Motor neuron (in vitro differentiated cells): ENCODE measurements around the gene ATP2C2. TPM values are rescaled to one million over a fixed set of nuclear protein-coding genes. Genes with fewer than 3 reads are reported as not detected.
A peak's percentile ranks its signal among the peaks of the same experiment; 100 is the strongest.
"Not testable (repeated sequence)": the region's sequence is repeated elsewhere in the genome, so short reads cannot be mapped to it uniquely, and the experiment has no call there.

Experiments used
- ATAC-seq, 8 experiments: fragments of 200-7000 bp; cut with Tn5 transposase; replicated peaks in 6 of 8; 2 replicates each; pipeline ENCODE4 v1.8.0; 2021; ENCODE audit warnings: mild to moderate bottlenecking in 8 of 8, moderate library complexity in 8 of 8
- H3K27ac ChIP-seq, 2 donors: fragments of 250-450 bp; sonication (Bioruptor Pico); 2 replicates each; pipeline ENCODE4 v1.9.0; 2021; ENCODE audit warnings: antibody characterized with exemption in 2 of 2, mild to moderate bottlenecking in 2 of 2, moderate library complexity in 1 of 2
- H3K4me1 ChIP-seq, 2 donors: fragments of 250-450 bp; sonication (Bioruptor Pico); replicated peaks in 1 of 2; 2 replicates each; pipeline ENCODE4 v1.6.1; 2021; ENCODE audit warnings: antibody characterized with exemption in 2 of 2, mild to moderate bottlenecking in 2 of 2, moderate library complexity in 1 of 2
- H3K4me3 ChIP-seq, 5 donors: fragments of 250-450 bp; sonication (Bioruptor Pico); 2 replicates each; pipeline ENCODE4 v1.9.0; 2021; ENCODE audit warnings: antibody characterized with exemption in 5 of 5, mild to moderate bottlenecking in 5 of 5, moderate library complexity in 4 of 5
- WGBS, 10 experiments: fragments of 450-650 bp; shearing (Covaris generic); methylation state at CpG; one replicate each; pipeline ENCODE4 v1.0.0; 2022; 5-methylcytosine and 5-hydroxymethylcytosine counted together
- in situ Hi-C, 9 experiments: fragments of 400-800 bp; cut with MboI; loops; one replicate each; pipeline ENCODE4 v1.15.0; 2021; ENCODE audit warnings: low sequenced_read_pairs in 9 of 9, low pct_unique_long_range_greater_than_20kb in 2 of 9; ENCODE audit not compliant: unreplicated experiment in 9 of 9
- total RNA-seq, 8 experiments: library from RNA; unstranded; fragments of 300-600 nt; gene quantifications; 2 replicates each; pipeline versions ENCODE4 v1.2.3 to v1.2.4, GENCODE V29; 2022

ATP2C2 gene
- total RNA-seq, 8 experiments from 2014 or later, result 0.61 to 2.6 (median 1.3) TPM

GRCh38 chr16:84331998-84332780, 36.1 kb upstream of the ATP2C2 start:
- Histone ChIP-seq H3K27ac (no peak overlapping the region), H3K4me3 (no peak overlapping the region), H3K4me1 (peaks cover 8 to 12% of the 10 kb centered on the region in 2 donors)
- ATAC-seq, result no peak
- WGBS, 10 experiments, result 55 to 98% (median 83%) methylated on average over 3 to 14 of the region's 17 CpGs; no CpG with 5 or more reads in 1 of the 10 experiments
- in situ Hi-C loops, result no loop called here

GRCh38 chr16:84332975-84333684, 35.2 kb upstream of the ATP2C2 start:
- Histone ChIP-seq H3K4me3 (no peak overlapping the region), H3K4me1 (peaks cover 8 to 12% of the 10 kb centered on the region in 2 donors), H3K27ac (no peak overlapping the region)
- in situ Hi-C loops, result no loop called here
- peak in 3 of 8 experiments; percentile 41 to 52 (median 42) for ATAC-seq
- 48 to 84% (median 61%) methylated on average over 1 to 8 of the region's 10 CpGs; no CpG with 5 or more reads in 1 of the 10 experiments for WGBS, 10 experiments

- Histone ChIP-seq H3K27ac (no peak overlapping the region), H3K4me3 (no peak overlapping the region), H3K4me1 (peaks cover 8 to 12% of the 10 kb centered on the region in 2 donors)
- ATAC-seq, result no peak
- in situ Hi-C loops, result no loop called here
- WGBS, 10 experiments, result 0 to 100% (median 60%) methylated on average over 1 to 2 of the region's 3 CpGs; no CpG with 5 or more reads in 6 of the 10 experiments
Measured at GRCh38 chr16:84334058-84334457, 34.3 kb upstream of the ATP2C2 start.

- Histone ChIP-seq H3K4me1 (peaks cover 8 to 10% of the 10 kb centered on the region in 2 donors), H3K27ac (no peak overlapping the region), H3K4me3 (no peak overlapping the region)
- in situ Hi-C loops, result no loop called here
- 13 to 86% (median 83%) methylated on average over 1 of the region's 1 CpG; no CpG with 5 or more reads in 5 of the 10 experiments for WGBS, 10 experiments
- ATAC-seq, result no peak
Measured at GRCh38 chr16:84334482-84334881, 33.9 kb upstream of the ATP2C2 start.

- H3K4me1 ChIP-seq, H3K27ac ChIP-seq, H3K4me3 ChIP-seq, ATAC-seq, in situ Hi-C loops: not testable (repeated sequence)
Measured at GRCh38 chr16:84337236-84337635, 31.1 kb upstream of the ATP2C2 start.

GRCh38 chr16:84339311-84339710, 29.0 kb upstream of the ATP2C2 start:
- no peaks in the 10 kb centered on the region for H3K4me1 ChIP-seq
- ATAC-seq, result peak in 2 of 8 experiments; percentile 53 to 71
- 0 to 100% (median 40%) methylated on average over 1 to 2 of the region's 5 CpGs; no CpG with 5 or more reads in 6 of the 10 experiments for WGBS, 10 experiments
- no peak overlapping the region for H3K4me3 ChIP-seq
- H3K27ac ChIP-seq, result no peak overlapping the region
- in situ Hi-C loops, result no loop called here

- WGBS, 10 experiments, result 18 to 95% (median 80%) methylated on average over 1 to 8 of the region's 9 CpGs; no CpG with 5 or more reads in 3 of the 10 experiments
- no peak for ATAC-seq
- Histone ChIP-seq H3K4me3 (no peak overlapping the region), H3K4me1 (no peaks in the 10 kb centered on the region), H3K27ac (no peak overlapping the region)
- in situ Hi-C loops, result no loop called here
Measured at GRCh38 chr16:84339766-84340165, 28.6 kb upstream of the ATP2C2 start.

GRCh38 chr16:84340325-84341040, 27.9 kb upstream of the ATP2C2 start:
- in situ Hi-C loops, result no loop called here
- H3K27ac ChIP-seq, result no peak overlapping the region
- no peaks in the 10 kb centered on the region for H3K4me1 ChIP-seq
- H3K4me3 ChIP-seq, result no peak overlapping the region
- ATAC-seq, result peak in 3 of 8 experiments; percentile 87 to 94 (median 92)
- WGBS, 10 experiments, result 0 to 100% (median 78%) methylated on average over 1 to 7 of the region's 18 CpGs; no CpG with 5 or more reads in 2 of the 10 experiments

GRCh38 chr16:84341528-84342295, 26.6 kb upstream of the ATP2C2 start:
- H3K4me1 ChIP-seq, result no peaks in the 10 kb centered on the region
- no peak overlapping the region for H3K27ac ChIP-seq
- ATAC-seq, result no peak
- 49 to 100% (median 83%) methylated on average over 1 to 15 of the region's 24 CpGs; no CpG with 5 or more reads in 3 of the 10 experiments for WGBS, 10 experiments
- no peak overlapping the region for H3K4me3 ChIP-seq
- in situ Hi-C loops, result no loop called here

- H3K4me3 ChIP-seq, H3K4me1 ChIP-seq, ATAC-seq, H3K27ac ChIP-seq, in situ Hi-C loops: not testable (repeated sequence)
- WGBS, 10 experiments, result 27 to 100% (median 90%) methylated on average over 2 to 7 of the region's 10 CpGs; no CpG with 5 or more reads in 3 of the 10 experiments
Measured at GRCh38 chr16:84343800-84344199, 24.5 kb upstream of the ATP2C2 start.

- in situ Hi-C loops, result no loop called here
- Histone ChIP-seq H3K4me1 (no peaks in the 10 kb centered on the region), H3K27ac (no peak overlapping the region), H3K4me3 (no peak overlapping the region)
- no peak for ATAC-seq
- 0 to 79% (median 73%) methylated on average over 1 to 3 of the region's 8 CpGs; no CpG with 5 or more reads in 7 of the 10 experiments for WGBS, 10 experiments
Measured at GRCh38 chr16:84344781-84345180, 23.6 kb upstream of the ATP2C2 start.

- 0 to 100% (median 50%) methylated on average over 1 to 3 of the region's 9 CpGs; no CpG with 5 or more reads in 6 of the 10 experiments for WGBS, 10 experiments
- no peak overlapping the region for H3K4me3 ChIP-seq
- no peak for ATAC-seq
- H3K27ac ChIP-seq, result no peak overlapping the region
- in situ Hi-C loops, result no loop called here
- H3K4me1 ChIP-seq, result peaks cover 0 to 6% of the 10 kb centered on the region in 2 donors
Measured at GRCh38 chr16:84347161-84347560, 21.2 kb upstream of the ATP2C2 start.
